Measurements from ENCODE around the gene GAR1.

The GAR1 gene

DNA sequence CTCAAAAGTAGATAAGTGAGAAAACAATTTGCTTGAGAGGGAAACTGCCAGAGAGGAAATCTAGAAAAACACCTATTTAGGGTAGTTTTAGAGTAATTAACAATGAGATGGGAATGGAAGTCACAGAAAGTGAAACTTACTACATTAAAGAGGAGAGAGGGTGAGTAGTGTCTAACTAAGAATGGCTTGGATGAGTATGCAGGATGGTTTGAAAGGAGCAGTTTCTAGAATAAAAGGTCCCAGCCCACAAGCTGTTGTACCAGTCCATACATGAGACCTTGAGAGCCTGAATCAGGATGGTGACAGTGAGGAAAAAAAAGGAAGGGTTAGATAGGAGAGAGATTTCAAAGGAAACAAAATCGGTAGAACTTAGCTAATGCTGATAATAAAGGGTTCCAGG is 1.3 kb downstream of the GAR1 start:
- no peak for DNase-seq (ENCODE audit: low read depth)
- TF ChIP-seq, protein P1, sequence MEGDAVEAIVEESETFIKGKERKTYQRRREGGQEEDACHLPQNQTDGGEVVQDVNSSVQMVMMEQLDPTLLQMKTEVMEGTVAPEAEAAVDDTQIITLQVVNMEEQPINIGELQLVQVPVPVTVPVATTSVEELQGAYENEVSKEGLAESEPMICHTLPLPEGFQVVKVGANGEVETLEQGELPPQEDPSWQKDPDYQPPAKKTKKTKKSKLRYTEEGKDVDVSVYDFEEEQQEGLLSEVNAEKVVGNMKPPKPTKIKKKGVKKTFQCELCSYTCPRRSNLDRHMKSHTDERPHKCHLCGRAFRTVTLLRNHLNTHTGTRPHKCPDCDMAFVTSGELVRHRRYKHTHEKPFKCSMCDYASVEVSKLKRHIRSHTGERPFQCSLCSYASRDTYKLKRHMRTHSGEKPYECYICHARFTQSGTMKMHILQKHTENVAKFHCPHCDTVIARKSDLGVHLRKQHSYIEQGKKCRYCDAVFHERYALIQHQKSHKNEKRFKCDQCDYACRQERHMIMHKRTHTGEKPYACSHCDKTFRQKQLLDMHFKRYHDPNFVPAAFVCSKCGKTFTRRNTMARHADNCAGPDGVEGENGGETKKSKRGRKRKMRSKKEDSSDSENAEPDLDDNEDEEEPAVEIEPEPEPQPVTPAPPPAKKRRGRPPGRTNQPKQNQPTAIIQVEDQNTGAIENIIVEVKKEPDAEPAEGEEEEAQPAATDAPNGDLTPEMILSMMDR (conservative IDR thresholded peaks at IDR 0.05; ENCODE audit: low read length): no peak
- peak overlapping the region; percentile 82 for H3K4me3 ChIP-seq (ENCODE audit: low read length)

DNA sequence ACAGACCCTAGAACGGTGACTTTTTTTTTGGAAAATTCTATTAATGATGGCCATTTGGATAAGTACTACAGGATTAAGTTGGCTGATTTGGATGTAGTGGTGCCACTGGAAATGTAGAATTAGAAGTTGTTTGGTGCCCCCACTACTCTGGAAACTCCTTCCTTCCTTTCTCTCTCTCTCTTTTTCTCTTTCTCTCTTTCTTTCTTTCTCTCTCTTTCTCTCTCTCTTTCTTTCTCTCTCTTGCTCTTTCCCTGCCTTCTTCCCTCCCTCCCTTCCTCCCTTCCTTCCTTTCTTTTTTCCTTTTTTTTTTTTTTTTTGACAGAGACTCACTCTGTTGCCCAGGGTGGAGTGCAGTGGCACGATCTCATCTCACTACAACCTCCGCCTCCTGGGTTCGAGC is 2.7 kb downstream of the GAR1 start:
- TF ChIP-seq, protein P1 (conservative IDR thresholded peaks at IDR 0.05; ENCODE audit: low read length): no peak
- DNase-seq (ENCODE audit: low read depth): no peak

DNA sequence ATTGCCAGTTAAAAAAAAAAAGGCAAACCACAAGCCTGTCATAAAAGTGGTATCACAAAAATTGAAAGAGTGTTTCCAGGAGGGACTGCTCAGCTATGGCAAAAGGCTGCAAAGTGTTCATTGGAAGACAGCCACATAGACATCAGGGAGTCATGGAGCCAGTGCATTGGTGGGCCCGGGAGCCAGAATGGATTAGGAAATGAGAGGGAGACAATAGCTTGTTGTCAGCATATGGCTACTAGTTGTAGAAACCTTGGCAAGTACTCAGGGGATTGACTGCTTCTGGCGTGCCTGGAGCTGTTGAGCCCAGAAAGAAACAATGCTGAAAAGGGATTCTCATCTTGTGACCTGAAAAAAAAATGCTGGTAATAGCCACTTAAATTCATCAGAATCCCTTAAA is 5.0 kb downstream of the GAR1 start:
- H3K4me3 ChIP-seq (ENCODE audit: low read length): no peak overlapping the region
- DNase-seq (ENCODE audit: low read depth): peak; percentile 63
- TF ChIP-seq, protein P1 (conservative IDR thresholded peaks at IDR 0.05; ENCODE audit: low read length): no peak

More for the DNA sequence above, 2.7 kb downstream of the GAR1 start:
- no peak overlapping the region for H3K4me3 ChIP-seq (ENCODE audit: low read length)

DNA sequence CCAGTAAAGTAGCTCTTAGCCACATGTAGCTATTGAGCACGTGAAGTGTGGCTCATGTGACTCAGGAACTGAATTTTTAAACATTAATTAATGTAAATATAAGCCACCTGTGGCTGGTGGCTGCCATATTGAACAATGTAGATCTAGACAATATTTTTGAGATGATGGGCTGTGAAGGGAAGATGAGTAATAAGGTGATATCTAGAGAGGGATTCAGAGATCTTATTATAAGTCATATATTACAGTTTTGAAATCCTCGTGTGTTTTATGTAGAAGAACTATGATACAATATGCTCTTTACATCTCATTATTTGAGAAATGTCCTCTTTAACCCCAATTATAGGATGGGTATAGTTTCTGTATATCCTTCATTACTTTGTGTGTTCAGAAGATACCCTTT is 5.6 kb downstream of the GAR1 start:
- TF ChIP-seq, protein P1 (conservative IDR thresholded peaks at IDR 0.05; ENCODE audit: low read length): no peak
- H3K4me3 ChIP-seq (ENCODE audit: low read length): no peak overlapping the region
- no peak for DNase-seq (ENCODE audit: low read depth)

DNA sequence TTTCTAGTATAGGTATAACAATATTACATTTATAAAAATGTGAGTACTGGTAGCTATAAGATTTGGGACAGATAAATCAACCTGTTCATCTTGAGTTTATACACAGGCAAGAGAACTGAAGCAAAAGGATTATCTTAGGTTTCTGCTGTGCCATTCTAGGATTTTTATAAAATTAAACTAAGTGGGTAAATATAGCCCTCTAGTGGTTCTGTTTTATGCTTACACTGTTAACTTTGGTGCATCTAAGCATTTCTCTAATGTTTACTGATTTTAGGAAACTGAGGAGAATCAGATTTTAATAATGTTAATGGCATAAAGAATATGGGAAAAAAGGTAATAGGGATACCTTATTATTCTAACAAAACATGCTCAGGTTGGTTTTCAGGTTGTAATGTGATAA is 11.2 kb downstream of the GAR1 start:
- H3K4me3 ChIP-seq (ENCODE audit: low read length): no peak overlapping the region
- DNase-seq (ENCODE audit: low read depth): peak; percentile 36
- TF ChIP-seq, protein P1 (conservative IDR thresholded peaks at IDR 0.05; ENCODE audit: low read length): peak; percentile 68

DNA sequence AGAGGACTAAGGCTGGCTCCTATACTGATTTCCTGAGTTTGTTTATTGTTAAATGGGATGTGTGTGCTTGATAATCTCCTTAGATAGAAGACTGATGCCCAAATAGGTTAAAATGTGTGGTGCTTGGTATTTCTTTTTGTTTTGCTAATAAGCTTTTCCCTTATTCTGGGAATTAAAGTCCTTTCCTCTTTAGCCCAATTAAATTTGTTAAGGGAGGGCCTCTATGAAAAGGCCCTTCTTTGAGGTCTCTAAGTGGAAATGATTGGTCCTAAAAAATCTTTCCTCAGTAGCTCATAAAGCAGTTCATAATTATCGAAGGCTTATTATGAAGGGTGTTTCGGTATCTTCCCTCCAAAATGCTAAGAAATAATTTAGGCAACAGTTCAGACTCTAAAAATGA is 12.1 kb downstream of the GAR1 start, which contains the start of gene RRH:
Gene RRH, plus strand, starts transcription at position 301 of the 400 bp plus-strand sequence. Its CDS starts 56 bp downstream, at position 357.
- TF ChIP-seq, protein P1 (conservative IDR thresholded peaks at IDR 0.05; ENCODE audit: low read length): no peak

DNA sequence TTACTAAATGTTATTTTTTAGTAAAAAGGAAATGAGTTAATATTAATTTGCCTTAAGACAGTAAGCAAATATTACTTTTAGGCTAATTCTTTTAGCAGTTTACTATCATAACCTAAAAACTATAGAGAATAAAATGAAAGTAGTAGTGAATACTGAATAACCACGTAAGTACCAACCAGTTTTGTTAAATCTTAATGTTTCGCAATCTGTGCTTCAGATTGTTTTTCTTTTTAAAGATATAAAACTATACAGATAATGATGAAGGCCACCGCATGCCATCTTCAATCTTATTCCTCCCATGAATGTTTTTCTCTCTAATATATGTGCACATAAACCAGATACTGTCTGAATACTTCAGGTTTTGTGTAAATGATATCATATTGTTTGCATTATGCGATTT is 18.2 kb downstream of the GAR1 start:
- no peak for DNase-seq (ENCODE audit: low read depth)
- no peak overlapping the region for H3K4me3 ChIP-seq (ENCODE audit: low read length)
- TF ChIP-seq, protein P1 (conservative IDR thresholded peaks at IDR 0.05; ENCODE audit: low read length): no peak

More for the DNA sequence above, 12.1 kb downstream of the GAR1 start, which contains the start of gene RRH:
- no peak within 1 kb of the TSS for H3K4me3 ChIP-seq (ENCODE audit: low read length)
- no peak for DNase-seq (ENCODE audit: low read depth)

Data from AG10803 (cell line).